ENCODE results near the gene NPHP4.

- TF ChIP-seq GABPA (tag; conservative IDR thresholded peaks at IDR 0.05; ENCODE audit: low read depth) (no peak), FOXK2 (conservative IDR thresholded peaks at IDR 0.05 in 1 of 2, IDR thresholded peaks at IDR 0.05 in 1 of 2; ENCODE audit: low read depth in 2 of 2) (no peak), HMG20B (CRISPR knock-in tag; IDR thresholded peaks at IDR 0.05) (no peak)
- TF ChIP-seq, protein P1, sequence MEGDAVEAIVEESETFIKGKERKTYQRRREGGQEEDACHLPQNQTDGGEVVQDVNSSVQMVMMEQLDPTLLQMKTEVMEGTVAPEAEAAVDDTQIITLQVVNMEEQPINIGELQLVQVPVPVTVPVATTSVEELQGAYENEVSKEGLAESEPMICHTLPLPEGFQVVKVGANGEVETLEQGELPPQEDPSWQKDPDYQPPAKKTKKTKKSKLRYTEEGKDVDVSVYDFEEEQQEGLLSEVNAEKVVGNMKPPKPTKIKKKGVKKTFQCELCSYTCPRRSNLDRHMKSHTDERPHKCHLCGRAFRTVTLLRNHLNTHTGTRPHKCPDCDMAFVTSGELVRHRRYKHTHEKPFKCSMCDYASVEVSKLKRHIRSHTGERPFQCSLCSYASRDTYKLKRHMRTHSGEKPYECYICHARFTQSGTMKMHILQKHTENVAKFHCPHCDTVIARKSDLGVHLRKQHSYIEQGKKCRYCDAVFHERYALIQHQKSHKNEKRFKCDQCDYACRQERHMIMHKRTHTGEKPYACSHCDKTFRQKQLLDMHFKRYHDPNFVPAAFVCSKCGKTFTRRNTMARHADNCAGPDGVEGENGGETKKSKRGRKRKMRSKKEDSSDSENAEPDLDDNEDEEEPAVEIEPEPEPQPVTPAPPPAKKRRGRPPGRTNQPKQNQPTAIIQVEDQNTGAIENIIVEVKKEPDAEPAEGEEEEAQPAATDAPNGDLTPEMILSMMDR (IDR thresholded peaks at IDR 0.05 in 2 of 3, conservative IDR thresholded peaks at IDR 0.05 in 1 of 3; ENCODE audit: insufficient read depth in 2 of 3, low read depth in 1 of 3, low read length in 3 of 3): no peak
Measured at GRCh38 chr1:5904551-5904950, 87.7 kb downstream of the NPHP4 start.
